ENCODE results near the gene CDH4.

Gene CDH4

DNA sequence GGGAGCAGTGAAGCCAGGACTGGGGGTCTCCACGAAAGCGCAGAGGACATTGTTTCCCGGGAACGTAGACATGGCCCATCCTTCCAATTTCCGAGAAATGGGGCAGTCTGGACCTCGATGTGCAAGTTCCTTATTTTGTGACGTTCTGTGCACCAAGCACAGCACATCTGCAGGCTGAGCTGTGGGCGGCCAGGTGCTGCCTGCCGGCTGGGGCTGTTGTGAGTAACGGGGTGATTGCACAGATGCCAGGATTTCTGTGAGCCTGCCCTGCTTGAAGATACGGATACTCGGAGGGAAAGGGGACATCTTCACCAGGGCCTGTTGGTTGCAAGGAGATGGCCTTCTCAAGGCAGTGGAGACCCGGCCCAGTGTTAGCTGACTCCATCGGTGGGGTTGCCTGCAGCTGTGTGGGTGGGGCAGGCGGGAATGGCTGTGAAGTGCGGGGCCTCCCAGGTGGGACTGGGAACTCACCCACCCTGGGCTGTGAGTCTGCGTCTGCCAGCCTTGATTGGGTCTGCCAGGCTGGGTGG lies 27.6 kb downstream of the CDH4 start:
- TF ChIP-seq, protein P1, sequence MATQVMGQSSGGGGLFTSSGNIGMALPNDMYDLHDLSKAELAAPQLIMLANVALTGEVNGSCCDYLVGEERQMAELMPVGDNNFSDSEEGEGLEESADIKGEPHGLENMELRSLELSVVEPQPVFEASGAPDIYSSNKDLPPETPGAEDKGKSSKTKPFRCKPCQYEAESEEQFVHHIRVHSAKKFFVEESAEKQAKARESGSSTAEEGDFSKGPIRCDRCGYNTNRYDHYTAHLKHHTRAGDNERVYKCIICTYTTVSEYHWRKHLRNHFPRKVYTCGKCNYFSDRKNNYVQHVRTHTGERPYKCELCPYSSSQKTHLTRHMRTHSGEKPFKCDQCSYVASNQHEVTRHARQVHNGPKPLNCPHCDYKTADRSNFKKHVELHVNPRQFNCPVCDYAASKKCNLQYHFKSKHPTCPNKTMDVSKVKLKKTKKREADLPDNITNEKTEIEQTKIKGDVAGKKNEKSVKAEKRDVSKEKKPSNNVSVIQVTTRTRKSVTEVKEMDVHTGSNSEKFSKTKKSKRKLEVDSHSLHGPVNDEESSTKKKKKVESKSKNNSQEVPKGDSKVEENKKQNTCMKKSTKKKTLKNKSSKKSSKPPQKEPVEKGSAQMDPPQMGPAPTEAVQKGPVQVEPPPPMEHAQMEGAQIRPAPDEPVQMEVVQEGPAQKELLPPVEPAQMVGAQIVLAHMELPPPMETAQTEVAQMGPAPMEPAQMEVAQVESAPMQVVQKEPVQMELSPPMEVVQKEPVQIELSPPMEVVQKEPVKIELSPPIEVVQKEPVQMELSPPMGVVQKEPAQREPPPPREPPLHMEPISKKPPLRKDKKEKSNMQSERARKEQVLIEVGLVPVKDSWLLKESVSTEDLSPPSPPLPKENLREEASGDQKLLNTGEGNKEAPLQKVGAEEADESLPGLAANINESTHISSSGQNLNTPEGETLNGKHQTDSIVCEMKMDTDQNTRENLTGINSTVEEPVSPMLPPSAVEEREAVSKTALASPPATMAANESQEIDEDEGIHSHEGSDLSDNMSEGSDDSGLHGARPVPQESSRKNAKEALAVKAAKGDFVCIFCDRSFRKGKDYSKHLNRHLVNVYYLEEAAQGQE (IDR thresholded peaks at IDR 0.05; ENCODE audit: insufficient read depth in 1 of 2, low read depth in 2 of 2, low read length in 2 of 2), result no peak
- TF ChIP-seq SIN3A (IDR thresholded peaks at IDR 0.05; ENCODE audit: borderline replicate concordance, insufficient read depth, low read length), result no peak
- no peak for TF ChIP-seq FOXP2 (optimal IDR thresholded peaks at IDR 0.05; ENCODE audit: borderline replicate concordance, extremely low read depth, extremely low read length, insufficient read depth)
- no peak for TF ChIP-seq TAF1 (IDR thresholded peaks at IDR 0.05; ENCODE audit: borderline replicate concordance, insufficient read depth, low read length)
- no peak for TF ChIP-seq POLR2AphosphoS5 (IDR thresholded peaks at IDR 0.05; ENCODE audit: low read depth, low read length)

DNA sequence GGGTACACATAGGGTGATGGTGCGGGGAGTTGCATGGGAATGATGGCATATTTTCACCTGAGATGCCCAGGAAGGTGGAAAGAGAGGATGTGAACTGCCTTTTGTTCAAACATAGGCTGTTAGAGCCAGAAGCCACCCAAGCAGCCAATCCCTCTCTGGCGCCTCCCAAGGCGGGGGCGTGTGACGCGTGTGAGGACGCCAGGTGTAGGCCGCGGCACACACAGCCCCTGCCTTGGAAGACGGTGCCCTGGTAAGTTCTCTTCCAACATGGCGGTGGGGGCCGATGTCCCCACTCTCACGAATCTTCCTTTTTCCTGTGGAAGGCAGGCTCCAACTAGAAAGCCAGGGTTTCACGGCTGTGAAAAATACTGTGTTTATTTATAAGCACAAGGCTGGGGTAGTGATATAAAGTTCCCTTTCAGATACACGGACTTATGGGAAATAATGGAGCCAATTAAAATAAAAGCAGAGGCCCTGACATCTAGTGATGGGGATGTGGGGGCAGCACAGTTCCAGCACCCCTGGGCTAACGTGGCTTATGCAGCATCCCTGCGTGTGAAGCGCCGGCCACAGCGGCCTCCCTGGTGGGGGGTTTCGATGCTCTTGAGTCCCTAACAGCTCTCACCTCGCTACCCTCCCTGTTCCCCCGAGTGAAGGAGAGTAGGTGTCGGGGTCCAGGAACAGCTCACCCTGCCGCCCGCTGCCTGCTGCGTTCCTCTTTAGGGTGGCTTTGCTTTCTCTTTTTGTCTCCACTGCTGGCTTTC lies 28.3 kb downstream of the CDH4 start:
- TF ChIP-seq TAF1 (IDR thresholded peaks at IDR 0.05; ENCODE audit: borderline replicate concordance, insufficient read depth, low read length) (no peak), POLR2AphosphoS5 (IDR thresholded peaks at IDR 0.05; ENCODE audit: low read depth, low read length) (peak; percentile 55; the same call in 1 of the 2 replicates), SIN3A (IDR thresholded peaks at IDR 0.05; ENCODE audit: borderline replicate concordance, insufficient read depth, low read length) (no peak)
- TF ChIP-seq, protein P1 (IDR thresholded peaks at IDR 0.05; ENCODE audit: insufficient read depth in 1 of 2, low read depth in 2 of 2, low read length in 2 of 2), result no peak

DNA sequence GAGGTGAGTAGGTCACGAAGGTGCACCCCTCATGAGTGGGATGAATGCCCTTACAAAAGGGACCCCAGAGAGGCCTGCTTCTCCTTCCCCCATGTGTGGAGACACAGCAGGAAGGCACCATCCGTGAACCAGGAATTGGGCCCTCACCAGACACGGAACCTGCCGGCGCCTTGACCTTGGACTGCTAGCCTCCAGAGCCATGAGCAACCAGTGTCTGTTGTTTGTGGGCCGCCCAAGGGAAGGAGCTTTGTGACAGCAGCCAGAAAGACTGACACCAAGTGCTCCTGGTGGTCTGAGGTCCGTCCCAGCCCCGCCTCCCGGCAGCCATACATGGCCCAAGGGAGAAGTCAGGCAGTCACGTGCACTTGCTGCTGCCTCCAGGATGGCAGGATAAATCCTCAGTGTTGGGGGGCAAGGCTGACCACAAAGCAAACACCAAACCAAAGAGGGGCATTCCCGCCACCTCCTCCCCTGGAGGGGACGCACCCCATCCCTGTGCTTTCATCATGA lies 29.3 kb downstream of the CDH4 start:
- 0 out of 2 replicates have a peak, but pooled peaks have one; percentile 41 for TF ChIP-seq POLR2AphosphoS5 (IDR thresholded peaks at IDR 0.05; ENCODE audit: low read depth, low read length)
- no peak for TF ChIP-seq TAF1 (IDR thresholded peaks at IDR 0.05; ENCODE audit: borderline replicate concordance, insufficient read depth, low read length)

DNA sequence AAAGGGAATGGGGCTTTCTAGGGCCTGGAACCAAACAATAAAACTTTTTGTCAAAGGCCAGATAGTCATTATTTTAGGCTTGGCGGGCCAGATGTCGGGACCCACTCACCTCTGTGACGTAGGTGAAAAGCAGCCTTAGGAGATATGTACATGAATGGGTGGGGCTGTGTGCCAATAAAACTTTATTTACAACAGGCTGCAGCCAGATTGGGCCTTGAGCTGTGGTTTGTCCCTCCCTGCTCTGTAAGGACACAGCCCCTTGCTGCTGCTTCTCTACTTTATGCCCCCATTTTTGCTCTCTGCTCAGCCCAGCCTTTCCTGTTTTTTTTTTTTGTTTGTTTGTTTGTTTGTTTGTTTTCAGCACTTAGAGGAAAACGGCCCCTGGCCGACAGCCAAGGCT lies 32.7 kb downstream of the CDH4 start:
- TF ChIP-seq FOXP2 (optimal IDR thresholded peaks at IDR 0.05; ENCODE audit: borderline replicate concordance, extremely low read depth, extremely low read length, insufficient read depth) (no peak), TAF1 (IDR thresholded peaks at IDR 0.05; ENCODE audit: borderline replicate concordance, insufficient read depth, low read length) (no peak), POLR2AphosphoS5 (IDR thresholded peaks at IDR 0.05; ENCODE audit: low read depth, low read length) (no peak), SIN3A (IDR thresholded peaks at IDR 0.05; ENCODE audit: borderline replicate concordance, insufficient read depth, low read length) (no peak)
- TF ChIP-seq, protein P1 (IDR thresholded peaks at IDR 0.05; ENCODE audit: insufficient read depth in 1 of 2, low read depth in 2 of 2, low read length in 2 of 2), result no peak

- no peak; the same call in 1 of the 2 replicates for TF ChIP-seq POLR2AphosphoS5 (IDR thresholded peaks at IDR 0.05; ENCODE audit: low read depth, low read length)
- no peak for TF ChIP-seq TAF1 (IDR thresholded peaks at IDR 0.05; ENCODE audit: borderline replicate concordance, insufficient read depth, low read length)
- TF ChIP-seq SIN3A (IDR thresholded peaks at IDR 0.05; ENCODE audit: borderline replicate concordance, insufficient read depth, low read length), result no peak
- no peak for TF ChIP-seq FOXP2 (optimal IDR thresholded peaks at IDR 0.05; ENCODE audit: borderline replicate concordance, extremely low read depth, extremely low read length, insufficient read depth)
- TF ChIP-seq, protein P1 (IDR thresholded peaks at IDR 0.05; ENCODE audit: insufficient read depth in 1 of 2, low read depth in 2 of 2, low read length in 2 of 2), result no peak
Observed at GRCh38 chr20:61285152-61285645, 33.1 kb downstream of the CDH4 start.

Data from PFSK-1 (cell line).